GM21576 (cell line): Measurements from ENCODE around the gene ANXA2R.
"Not testable (repeated sequence)": the region's sequence is repeated elsewhere in the genome, so short reads cannot be mapped to it uniquely, and the experiment has no call there.

ENCODE experiments used
- ATAC-seq: cut with Tn5 transposase; IDR thresholded peaks from one replicate; pipeline ENCODE4 v1.9.1; 2021; ENCODE audit warnings: mild to moderate bottlenecking, moderate library complexity; ENCODE audit not compliant: unreplicated experiment

The ANXA2R gene

DNA sequence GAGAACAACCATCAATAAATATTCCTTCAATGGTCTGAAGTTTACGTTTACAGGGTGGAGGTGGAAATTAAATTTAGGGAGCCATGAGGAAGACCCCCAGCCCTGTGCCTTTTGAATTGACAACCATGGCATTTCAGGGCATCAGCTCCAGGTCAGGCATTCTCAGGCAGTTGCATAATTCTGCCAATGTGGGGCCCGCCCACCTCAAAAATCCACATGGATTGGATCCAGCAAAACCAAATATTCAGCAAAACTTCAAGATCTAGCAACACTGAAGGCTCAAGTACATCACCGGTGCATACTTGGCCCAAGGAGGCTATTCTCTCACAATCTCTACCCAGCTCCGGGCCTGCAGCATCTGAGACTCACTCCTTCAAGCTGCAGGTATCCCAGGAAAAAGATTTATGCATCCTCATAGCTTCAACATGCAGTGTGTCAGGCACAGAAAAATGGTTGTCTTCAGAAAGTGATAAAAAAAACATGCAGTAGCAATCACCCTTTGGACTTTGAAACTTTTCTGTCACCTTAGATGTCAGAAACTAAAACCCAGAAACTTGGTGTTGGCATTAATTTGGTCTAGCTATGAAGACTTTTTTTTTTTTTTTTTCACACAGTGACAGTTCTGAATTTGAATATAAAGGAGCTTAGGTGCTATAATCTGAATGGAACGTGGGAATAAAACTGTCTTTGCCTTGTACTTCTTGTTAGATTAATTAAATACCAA, 21.4 kb upstream of the ANXA2R start:
- ATAC-seq: no peak

DNA sequence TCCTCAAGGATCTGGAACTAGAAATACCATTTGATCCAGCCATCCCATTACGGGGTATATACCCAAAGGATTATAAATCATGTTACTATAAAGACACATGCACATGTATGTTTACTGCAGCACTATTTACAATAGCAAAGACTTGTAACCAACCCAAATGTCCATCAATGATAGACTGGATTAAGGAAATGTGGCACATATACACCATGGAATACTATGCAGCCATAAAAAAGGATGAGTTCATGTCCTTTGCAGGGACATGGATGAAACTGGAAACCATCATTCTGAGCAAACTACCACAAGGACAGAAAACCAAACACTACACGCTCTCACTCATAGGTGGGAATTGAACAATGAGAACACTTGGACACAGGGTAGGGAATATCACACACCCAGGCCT, 19.9 kb upstream of the ANXA2R start:
- ATAC-seq: not testable (repeated sequence)

DNA sequence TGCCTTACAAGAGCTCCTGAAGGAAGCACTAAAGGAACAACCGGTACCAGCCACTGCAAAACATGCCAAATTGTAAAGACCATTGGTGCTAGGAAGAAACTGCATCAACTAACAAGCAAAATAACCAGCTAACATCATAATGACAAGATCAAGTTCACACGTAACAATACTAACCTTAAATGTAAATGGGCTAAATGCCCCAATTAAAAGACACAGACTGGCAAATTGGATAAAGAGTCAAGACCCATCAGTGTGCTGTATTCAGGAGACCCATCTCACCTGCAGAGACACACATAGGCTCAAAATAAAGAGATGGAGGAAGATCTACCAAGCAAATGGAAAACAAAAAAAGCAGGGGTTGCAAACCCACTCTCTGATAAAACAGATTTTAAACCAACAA, 15.0 kb upstream of the ANXA2R start:
- not testable (repeated sequence) for ATAC-seq

DNA sequence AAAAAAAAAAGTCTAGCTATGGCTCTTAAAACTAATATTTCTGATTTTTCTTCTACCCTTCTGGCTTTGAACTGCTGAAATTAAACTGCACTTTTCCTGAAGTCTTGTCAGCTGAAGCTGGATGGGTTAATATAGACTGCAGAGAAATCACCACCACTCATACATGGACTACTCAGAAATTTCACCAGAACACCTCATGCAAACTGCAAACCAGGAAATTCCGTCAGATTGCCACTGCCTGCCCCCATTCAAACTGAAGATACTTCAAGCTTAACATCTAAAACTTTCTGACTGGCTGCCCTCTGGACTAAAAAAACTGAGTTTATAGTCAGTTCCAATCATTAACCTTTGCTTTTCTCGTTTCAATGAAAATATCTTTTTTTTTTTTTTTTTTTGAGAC, 11.6 kb upstream of the ANXA2R start:
- ATAC-seq: no peak

DNA sequence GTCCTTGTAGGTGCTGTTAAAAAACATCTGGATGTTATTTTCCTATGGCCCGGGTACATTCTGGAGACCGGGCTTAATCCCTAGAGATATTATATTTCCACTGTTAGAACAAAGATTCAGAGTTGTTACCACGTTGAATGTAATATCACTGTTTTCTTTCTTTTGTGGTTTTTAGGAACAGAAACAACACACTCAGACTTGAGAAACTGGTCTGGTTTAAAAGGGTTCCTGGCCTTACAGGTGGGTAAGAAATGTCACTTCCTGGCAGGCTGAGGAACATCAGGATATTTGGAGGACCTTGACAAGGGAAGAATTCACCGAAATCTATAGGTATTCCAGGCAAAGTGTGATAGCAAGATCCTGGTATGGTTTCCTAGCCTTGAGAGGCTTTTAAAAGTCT, 10.3 kb upstream of the ANXA2R start:
- no peak for ATAC-seq

DNA sequence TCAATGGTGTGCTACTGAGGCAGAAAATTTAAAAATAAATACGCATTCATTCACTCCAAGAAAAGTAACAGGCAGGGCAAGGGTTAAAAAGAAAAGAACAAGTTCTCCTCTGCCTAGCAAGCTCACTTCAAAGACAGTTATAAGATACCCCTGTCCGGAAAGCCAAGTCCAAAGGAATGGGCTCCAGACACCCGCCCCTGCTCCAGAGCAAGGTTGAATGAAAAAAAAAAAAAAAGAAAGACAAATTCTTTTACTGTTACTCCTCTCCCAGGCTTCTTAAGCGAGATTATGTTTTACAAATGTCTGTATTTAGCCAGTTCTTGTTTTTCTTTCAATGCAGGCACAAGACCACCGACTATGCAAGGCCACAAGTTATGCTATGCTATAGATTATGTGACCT, 9.1 kb upstream of the ANXA2R start:
- no peak for ATAC-seq

DNA sequence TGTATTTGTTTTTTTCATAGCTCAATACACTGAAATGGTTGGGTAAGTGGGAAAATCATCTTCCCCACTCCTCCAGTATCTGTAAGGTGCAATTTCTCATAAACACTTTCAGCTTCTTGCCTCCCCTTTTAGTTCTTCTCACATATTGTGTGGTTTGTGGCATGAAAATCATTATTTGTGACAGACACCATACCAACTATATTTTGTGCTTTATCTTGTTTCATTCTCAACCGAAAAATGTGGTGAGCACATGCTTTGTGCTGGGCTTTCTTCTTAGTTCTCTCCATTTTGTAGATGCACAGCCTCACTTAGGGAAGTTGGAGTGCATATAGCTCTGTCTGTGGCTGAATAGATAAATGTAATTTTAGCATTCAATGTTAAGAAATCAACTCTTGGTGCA, 6.4 kb upstream of the ANXA2R start:
- ATAC-seq: no peak

DNA sequence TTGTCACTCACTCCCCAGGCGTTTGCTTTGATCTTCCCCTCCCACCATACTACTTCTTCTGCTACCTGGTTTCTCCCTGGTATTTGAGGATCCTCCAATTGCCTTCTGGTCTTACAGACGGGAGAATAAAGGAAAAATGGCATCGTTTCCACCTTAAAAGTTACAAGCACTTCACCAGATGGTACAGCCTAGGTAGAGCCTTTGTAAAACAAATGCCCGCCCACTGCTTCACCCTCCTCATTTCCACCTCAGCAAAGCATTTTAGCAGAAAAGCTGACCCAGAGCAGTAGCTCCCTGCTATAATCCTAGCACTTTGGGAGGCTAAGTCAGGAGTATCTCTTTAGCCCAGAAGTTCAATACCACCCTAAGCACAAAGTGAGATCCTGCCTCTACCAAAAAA, 5.1 kb upstream of the ANXA2R start:
- ATAC-seq: no peak

DNA sequence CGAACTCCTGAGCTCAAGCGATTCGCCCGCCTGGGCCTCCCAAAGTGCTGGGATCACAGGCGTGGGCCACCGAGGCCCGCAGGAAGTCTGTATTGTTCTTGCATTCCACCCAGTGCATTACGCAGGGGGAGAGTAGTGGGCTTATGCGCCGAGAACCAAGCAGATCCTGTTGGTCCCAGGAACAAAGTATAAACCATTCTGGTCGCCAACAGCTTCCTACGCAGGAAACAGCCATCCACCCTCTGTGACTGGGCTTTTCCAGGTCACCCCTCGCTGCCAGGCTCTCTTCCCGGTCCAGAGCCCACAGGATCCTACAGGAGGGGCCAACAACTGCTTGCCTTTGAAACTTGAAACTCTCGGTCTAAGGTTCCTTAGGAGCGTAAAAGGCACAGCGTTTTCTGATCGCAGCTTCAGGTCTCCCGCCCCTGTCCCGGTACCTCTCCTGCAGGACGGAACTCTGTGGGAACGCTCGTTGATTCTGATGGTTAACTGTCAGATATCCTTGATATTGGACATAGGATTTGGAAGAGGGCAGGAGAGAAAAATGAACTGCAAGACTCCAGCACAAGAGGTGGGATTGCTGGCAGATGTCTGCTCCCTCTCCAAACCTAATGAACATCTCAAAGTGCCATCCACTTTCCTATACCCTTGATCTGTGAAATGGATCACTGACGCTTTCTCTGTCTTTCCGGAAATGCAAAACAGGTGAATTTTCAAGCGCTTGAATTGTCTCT, 4.2 kb upstream of the ANXA2R start:
- no peak for ATAC-seq

DNA sequence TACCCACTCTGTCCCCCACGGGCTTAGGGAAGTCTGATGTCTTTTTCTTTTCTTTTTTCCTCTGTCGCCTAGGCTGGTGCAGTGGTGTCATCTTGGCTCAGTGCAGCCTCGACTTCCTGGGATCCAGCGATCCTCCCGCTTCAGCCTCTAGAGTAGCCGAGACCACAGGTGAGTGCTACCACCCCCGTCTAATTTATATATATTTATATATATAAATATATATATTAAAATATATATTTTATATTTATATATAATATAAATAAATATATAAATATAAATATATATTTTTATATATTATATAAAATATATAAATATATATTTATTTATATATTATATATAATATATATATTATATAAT, 3.3 kb upstream of the ANXA2R start:
- ATAC-seq: no peak

DNA sequence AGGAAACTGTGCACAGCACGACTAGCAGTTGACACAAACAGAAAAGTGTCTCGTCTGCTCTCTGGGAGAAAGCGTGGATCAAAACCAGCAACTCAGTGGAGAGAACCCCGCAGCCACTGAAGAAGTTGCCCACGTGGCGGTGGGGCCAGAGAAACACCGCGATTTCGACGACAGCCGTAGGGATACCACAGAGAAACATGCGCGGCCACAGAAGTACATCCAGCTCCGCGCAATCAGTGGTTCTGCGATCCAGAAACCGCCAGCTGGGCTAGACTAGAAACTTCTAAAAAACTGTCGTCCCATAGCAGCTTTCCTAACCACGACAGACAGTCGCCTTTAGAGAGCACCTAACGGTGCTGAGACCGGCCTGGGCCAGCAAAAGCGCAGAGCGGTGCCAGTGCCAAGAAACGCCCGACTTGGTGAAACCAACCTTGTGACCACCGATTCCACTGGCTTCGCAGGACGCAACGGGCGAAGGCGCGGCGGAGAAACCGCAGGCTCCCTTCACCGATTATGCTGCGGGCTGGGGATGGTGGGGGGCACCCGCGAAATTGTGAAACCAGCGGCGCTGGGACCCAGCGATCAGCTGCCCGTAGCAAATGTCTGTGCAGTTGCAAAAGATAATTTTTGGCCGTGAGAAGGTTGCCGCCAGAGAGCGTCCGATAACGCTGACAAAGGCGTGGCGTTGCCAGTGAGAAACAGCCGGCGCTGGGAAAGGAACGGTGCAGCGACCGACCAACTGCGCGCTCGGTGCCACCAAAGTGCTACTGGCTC, 2.7 kb upstream of the ANXA2R start:
- ATAC-seq: peak; percentile 30

DNA sequence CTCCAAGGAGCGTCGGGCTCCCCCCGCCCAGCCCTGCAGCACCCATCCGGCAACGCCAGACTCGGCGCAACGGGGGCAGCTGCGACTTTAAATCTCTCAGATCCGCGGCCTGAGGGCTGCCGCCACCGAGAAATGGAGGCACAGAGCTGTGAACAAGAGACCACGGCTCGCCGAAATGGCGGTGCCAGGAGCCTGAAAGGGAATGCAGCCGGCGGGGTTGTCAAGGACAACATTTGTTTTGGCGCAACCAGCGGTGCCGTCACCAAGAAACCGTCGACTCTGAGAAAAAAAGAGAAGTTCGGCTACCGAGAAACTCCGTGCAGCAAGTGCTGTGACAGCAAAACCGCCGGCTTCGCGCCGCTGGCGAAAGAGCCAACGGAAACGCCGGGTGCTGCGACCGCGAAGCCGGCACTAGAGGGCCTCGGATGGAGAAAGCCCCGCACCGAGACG, 2.1 kb upstream of the ANXA2R start:
- peak; percentile 28 for ATAC-seq

DNA sequence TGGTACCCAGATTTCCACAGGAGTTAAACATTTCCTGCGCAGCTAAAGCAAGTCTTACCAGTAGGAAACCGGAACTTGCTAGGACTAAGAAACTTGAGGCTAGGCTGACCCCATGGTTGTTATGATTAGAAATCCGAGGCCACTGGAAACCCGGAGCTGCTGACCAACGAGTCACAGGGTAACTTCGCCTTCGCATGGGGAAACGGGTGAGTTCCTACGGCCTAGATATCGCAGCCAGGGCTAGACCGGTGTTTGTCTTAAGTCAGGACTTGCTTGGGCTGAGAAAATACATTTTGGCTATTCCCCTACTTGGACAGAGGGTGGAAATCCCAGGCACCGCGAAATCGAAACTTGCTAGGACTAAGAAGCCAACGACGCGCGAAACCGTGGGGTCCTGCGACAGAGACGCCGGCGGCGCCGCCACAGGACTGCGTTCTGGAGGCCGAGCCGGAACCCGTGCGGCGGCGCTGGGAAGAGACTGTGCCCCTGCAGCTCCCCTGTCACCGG, 1.6 kb upstream of the ANXA2R start:
- peak; percentile 3 for ATAC-seq

DNA sequence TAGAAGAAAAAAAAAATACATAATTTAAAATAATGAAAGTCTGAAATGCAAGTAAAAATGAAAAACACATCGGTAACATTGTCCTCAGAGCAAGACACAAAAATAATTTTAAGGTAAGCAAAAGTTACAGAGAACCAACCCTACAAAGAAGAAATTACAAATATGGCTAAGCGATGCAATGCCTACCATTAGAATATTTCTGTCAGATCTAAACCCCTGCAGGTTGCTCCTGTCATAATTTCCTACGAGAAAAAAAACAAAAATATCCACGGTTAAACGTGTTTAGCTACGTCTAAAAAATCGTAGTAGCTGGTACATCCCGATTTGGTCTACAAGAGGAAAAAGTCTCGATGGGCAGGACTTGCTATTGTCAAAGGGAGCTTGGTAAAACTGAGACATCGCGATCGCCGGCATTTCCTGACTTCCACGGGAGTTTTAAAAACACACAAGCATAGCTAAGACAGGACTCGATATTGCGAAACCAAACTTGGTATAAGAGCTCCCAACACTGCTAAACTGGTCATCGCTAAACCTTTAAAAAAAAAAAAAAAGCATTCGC, 1.1 kb upstream of the ANXA2R start:
- ATAC-seq: no peak

DNA sequence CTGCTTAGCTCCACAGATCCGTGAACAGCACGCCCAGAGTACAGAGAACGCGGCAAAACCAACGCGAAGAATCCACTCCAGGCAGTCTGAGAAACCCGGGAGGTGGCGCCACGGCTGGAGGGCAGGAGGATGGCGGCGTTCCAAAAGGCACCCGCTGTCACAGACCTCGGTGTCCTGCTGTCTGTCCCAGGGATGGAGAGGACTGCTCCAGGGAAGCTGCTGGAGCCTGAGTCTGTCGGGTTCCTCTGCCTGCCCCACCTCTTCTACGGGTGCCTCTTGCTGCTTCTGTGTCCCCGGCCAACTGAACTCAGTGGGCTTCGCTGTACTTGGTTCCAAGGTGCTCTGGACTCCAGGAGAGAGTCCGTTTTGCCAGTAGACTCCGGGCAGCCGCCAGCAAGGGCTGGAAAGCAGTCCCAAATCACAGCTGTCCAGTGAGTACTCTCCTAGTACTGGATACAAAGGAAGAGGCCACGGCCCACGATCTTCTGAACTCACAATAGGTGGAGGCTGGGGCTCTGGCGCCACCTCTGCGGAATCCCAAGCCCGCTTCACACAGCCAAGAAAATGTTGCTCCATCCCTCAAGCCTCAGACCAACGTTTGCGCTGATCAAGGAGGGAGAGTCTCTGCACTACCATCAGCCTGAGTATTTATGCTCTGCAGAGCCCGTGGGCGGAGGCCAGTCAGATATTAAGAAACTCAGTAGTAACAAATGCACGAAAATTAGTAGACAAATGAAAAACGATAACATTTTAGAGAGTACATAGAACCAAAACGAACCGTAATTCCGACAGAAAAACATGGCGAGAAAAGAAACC, 440 bp downstream of the ANXA2R start:
- ATAC-seq: peak; percentile 15

DNA sequence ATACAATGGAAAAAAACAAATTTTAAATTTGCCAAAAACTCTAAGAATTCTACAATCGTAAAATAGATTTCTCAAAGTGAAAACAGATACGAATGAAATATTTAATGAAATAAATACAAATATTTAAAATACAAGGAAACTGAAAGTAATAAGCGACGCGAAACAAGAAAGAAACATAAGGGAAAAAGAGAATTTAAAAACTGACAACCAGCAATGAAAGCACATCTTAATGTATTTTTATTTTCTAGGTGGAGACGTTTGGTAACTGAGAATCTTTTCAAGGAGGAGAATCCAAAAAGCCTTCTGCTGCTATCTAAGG, 1.0 kb downstream of the ANXA2R start:
- ATAC-seq: no peak

DNA sequence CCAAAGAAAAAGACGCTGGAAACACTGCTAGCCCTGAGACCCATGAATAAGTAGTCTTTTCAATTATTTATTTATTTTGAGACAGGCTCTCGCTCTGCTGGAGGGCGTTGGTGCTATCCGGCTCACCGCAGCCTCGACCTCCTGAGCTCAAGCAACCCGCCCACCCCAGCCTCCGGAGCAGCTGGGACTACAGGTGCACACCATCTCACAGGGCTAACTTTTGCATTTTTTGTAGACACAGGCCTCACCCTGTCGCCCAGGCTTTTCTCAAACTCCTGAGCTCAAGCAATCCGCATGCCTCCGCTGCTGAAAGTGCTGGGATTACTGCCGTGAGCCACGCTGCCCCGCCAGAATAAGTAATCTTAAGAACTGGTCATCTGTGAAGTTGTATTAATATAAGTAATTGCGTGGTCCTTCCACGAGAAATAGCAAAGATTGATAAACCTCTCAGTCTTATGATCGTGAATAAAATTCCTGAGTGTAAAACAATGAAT, 1.6 kb downstream of the ANXA2R start:
- no peak for ATAC-seq

DNA sequence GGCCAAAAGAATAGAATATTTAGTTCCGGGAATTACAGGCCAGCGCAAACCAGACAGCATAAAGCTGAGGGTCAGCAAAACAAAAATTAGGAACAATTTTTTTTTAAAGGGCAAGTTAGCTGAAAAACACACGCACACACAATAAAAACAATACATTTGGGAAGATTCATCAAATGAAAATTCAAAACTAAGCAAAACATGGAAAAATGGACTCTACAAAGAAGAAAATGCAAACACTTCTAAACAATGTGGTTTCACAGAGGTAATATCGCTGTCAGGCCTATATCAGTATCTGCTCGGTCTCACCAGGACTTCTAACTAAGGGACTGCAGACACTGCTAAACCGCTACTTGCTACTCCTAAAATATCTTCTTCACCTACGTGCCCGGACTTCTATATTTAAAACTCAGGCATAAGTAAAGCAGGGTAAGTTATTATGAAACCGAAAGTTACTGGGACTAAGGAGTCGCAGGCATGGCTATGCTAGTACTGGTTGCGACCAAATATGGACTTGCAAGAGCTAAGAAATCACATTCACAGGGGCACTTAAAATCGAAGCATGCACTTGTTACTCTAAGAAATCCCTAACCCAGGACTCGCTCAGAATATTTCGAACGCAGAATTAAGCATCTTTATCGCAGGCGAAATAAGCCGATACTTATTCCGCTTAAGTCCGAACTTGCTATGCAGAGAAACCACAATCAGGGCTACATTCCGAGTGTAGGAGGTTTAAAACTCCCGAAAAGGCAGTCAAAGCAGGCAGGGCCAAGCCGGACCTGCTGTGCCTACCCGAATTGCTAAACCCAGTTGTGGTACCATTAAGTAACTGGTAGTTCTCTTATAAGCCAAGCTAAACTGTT, 2.3 kb downstream of the ANXA2R start:
- ATAC-seq: no peak

DNA sequence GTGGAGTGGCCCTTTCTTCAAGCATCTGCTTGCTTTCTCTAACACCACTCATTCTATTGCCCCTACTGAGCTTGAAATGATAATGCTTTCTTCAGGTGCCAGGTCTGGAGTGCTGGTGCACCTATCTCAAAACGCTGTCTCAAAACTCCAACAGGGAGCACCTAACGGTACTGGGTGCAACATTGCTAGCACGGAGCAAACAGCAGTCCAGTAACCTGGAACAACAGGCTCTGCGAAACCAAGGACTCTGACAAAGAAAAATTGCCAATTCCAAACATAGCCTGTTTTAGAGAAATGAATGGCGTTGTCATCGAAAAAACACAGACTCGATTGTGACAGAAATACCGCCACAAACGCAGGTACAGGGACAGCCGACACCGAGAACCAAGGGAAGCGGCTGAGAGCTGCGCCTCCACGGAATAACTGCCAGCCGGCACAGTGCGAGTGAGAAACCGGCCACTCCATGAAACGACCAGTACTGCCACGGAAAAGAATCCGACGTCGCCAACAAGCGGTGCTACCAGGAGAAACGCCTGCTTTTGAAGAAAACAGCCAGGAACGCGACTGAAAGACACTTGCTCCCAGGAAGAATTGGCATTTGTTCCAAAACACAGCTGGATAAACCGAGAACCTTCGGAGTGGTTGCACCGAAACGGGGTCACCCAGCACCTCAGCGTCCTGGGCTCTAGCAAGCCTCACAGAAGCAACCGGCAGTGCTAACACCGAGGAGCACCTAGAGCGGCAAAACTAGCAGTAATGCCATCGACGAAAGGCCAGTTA, 3.1 kb downstream of the ANXA2R start:
- ATAC-seq: no peak
